Panc1 (cell line): ENCODE measurements around the gene SELENOI. TPM values are rescaled to one million over a fixed set of nuclear protein-coding genes. Genes with fewer than 3 reads are reported as not detected.

Experiments
- ATAC-seq: fragments of 200-7000 bp; cut with Tn5 transposase; 2 replicates; pipeline ENCODE4 v1.9.1; 2020; ENCODE audit warnings: mild to moderate bottlenecking, moderate library complexity
- BruUV-seq: library from RNA; stranded (reverse); fragments of 400-500 nt; replicated peaks from 2 replicates; lab custom pipeline; 2021; lab: Mats Ljungman, UMichigan
- CTCF ChIA-PET: fragments of 300-600 bp; sonication (Branson Sonifier 250); formaldehyde crosslinking; loops from one replicate; lab custom pipeline; 2022; ENCODE audit warnings: antibody characterized with exemption; lab: Charles Lee
- POLR2A ChIA-PET: fragments of 300-600 bp; sonication (Branson Sonifier 250); formaldehyde crosslinking; loops from one replicate; lab custom pipeline; 2022; ENCODE audit warnings: antibody characterized with exemption; lab: Charles Lee
- DNase-seq: peaks from one replicate; pipeline ENCODE4 v3.0.0-alpha.2; 2010; ENCODE audit warnings: low read depth, low spot score
- H3K27ac ChIP-seq: 2 replicates; pipeline ENCODE4 v1.5.1; 2011; ENCODE audit warnings: mild to moderate bottlenecking, low read length, inconsistent platforms
- H3K27me3 ChIP-seq: fragments of 200-500 bp; sonication (Bioruptor generic); 2 replicates; pipeline ENCODE4 v1.6.0; 2014; ENCODE audit warnings: low read length, inconsistent platforms; ENCODE audit not compliant: control insufficient read depth, insufficient read depth
- H3K36me3 ChIP-seq: fragments of 200-500 bp; sonication (Bioruptor generic); 2 replicates; pipeline ENCODE4 v1.5.1; 2014; ENCODE audit warnings: inconsistent platforms, mild to moderate bottlenecking, low read length, moderate library complexity; ENCODE audit not compliant: control insufficient read depth, insufficient read depth
- H3K4me1 ChIP-seq: 2 replicates; pipeline ENCODE4 v1.5.1; 2011; ENCODE audit warnings: inconsistent platforms, mild to moderate bottlenecking, low read length, moderate library complexity; ENCODE audit not compliant: control insufficient read depth, insufficient read depth
- H3K4me3 ChIP-seq, 2 experiments: 2 replicates each; pipeline ENCODE4 v1.5.1; 2011 to 2012; ENCODE audit warnings: low read depth in 2 of 2, low read length in 2 of 2, mild to moderate bottlenecking in 2 of 2, inconsistent platforms in 1 of 2, moderate library complexity in 1 of 2
- H3K9me3 ChIP-seq: fragments of 200-500 bp; sonication (Bioruptor generic); 2 replicates; pipeline ENCODE4 v1.5.1; 2014; ENCODE audit warnings: low read depth, mild to moderate bottlenecking, inconsistent platforms, low read length, moderate library complexity; ENCODE audit not compliant: control insufficient read depth, insufficient read depth
- POLR2AphosphoS5 ChIP-seq: IDR thresholded peaks from 2 replicates; pipeline ENCODE4 v1.6.1; 2012; ENCODE audit warnings: mild to moderate bottlenecking, low read depth, low read length, moderate library complexity
- SIN3A ChIP-seq: IDR thresholded peaks from 2 replicates; pipeline ENCODE4 v1.6.1; 2012; ENCODE audit warnings: low read depth, mild to moderate bottlenecking, low read length, moderate library complexity, borderline replicate concordance; ENCODE audit not compliant: insufficient read depth
- TCF7L2 ChIP-seq: IDR thresholded peaks from 2 replicates; pipeline ENCODE4 v1.6.1; 2011; ENCODE audit warnings: mild to moderate bottlenecking, low read depth, low read length, inconsistent platforms
- in situ Hi-C: cut with HindIII; loops from 2 replicates; pipeline ENCODE4 v1.10.0; 2016; ENCODE audit warnings: low sequenced_read_pairs, low pct_unique_long_range_greater_than_20kb
- intact Hi-C: fragments of 100-400 bp; cut with micrococcal nuclease; formaldehyde crosslinking; loops from one replicate; pipeline ENCODE4 v1.10.0; 2022; ENCODE audit not compliant: unreplicated experiment
- total RNA-seq: library from RNA; stranded (reverse); gene quantifications from one replicate; pipeline ENCODE4 v1.2.1, GENCODE V29; 2021; ENCODE audit not compliant: unreplicated experiment
- TF ChIP-seq, protein P1 (sequence below): fragments of 450-650 bp; IDR thresholded peaks from 2 replicates; pipeline ENCODE4 v1.5.1; 2017; ENCODE audit warnings: mild to moderate bottlenecking
- TF ChIP-seq, protein P2 (sequence below), 2 experiments: IDR thresholded peaks; 2 replicates each; pipeline ENCODE4 v1.6.1; 2011 to 2012; ENCODE audit warnings: low read depth in 2 of 2, control low read depth in 1 of 2, low read length in 1 of 2, mild to moderate bottlenecking in 1 of 2, moderate library complexity in 1 of 2; ENCODE audit not compliant: insufficient read depth in 1 of 2

The SELENOI gene
- total RNA-seq, 1 experiment from 2014 or later = 28.5 TPM

DNA sequence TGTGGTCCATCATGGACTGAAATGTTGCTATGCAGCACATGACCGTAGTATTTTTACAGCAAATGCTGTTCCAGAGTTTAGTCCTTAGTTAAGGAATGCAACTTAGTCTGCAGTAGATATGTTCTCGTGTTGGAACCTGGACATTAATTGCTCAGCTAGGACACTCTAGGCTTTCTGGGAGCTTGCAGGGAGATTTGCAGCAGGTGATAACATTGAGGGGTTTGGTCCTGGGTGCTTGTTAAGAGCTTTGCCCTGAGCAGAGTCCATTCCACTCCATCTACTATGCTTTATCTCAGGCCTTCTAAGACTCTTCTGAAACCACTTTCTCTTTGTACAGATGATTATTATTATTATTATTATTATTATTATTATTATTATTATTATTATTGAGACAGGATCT, 82.9 kb downstream of the SELENOI start:
- DNase-seq = no peak
- ATAC-seq = no peak
- BruUV-seq = no TSS peak
- POLR2A ChIA-PET = interaction anchor here (0.7 kb wide), 1 partner anchor 83 kb away, joined by 5 read pairs; the partner anchor contains the start of gene SELENOI
- no peaks in the 10 kb centered on the region for H3K9me3 ChIP-seq
- H3K27ac ChIP-seq = no peak overlapping the region
- CTCF ChIA-PET = no interaction called here
- no peaks in the 10 kb centered on the region for H3K36me3 ChIP-seq
- intact Hi-C loops (no loop called here), in situ Hi-C loops (no loop called here)
- TF ChIP-seq POLR2AphosphoS5 (no peak), SIN3A (no peak), TCF7L2 (no peak)
- TF ChIP-seq, protein P1, sequence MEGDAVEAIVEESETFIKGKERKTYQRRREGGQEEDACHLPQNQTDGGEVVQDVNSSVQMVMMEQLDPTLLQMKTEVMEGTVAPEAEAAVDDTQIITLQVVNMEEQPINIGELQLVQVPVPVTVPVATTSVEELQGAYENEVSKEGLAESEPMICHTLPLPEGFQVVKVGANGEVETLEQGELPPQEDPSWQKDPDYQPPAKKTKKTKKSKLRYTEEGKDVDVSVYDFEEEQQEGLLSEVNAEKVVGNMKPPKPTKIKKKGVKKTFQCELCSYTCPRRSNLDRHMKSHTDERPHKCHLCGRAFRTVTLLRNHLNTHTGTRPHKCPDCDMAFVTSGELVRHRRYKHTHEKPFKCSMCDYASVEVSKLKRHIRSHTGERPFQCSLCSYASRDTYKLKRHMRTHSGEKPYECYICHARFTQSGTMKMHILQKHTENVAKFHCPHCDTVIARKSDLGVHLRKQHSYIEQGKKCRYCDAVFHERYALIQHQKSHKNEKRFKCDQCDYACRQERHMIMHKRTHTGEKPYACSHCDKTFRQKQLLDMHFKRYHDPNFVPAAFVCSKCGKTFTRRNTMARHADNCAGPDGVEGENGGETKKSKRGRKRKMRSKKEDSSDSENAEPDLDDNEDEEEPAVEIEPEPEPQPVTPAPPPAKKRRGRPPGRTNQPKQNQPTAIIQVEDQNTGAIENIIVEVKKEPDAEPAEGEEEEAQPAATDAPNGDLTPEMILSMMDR = no peak
- TF ChIP-seq, protein P2, sequence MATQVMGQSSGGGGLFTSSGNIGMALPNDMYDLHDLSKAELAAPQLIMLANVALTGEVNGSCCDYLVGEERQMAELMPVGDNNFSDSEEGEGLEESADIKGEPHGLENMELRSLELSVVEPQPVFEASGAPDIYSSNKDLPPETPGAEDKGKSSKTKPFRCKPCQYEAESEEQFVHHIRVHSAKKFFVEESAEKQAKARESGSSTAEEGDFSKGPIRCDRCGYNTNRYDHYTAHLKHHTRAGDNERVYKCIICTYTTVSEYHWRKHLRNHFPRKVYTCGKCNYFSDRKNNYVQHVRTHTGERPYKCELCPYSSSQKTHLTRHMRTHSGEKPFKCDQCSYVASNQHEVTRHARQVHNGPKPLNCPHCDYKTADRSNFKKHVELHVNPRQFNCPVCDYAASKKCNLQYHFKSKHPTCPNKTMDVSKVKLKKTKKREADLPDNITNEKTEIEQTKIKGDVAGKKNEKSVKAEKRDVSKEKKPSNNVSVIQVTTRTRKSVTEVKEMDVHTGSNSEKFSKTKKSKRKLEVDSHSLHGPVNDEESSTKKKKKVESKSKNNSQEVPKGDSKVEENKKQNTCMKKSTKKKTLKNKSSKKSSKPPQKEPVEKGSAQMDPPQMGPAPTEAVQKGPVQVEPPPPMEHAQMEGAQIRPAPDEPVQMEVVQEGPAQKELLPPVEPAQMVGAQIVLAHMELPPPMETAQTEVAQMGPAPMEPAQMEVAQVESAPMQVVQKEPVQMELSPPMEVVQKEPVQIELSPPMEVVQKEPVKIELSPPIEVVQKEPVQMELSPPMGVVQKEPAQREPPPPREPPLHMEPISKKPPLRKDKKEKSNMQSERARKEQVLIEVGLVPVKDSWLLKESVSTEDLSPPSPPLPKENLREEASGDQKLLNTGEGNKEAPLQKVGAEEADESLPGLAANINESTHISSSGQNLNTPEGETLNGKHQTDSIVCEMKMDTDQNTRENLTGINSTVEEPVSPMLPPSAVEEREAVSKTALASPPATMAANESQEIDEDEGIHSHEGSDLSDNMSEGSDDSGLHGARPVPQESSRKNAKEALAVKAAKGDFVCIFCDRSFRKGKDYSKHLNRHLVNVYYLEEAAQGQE (IDR thresholded peaks at IDR 0.05; ENCODE audit: insufficient read depth in 1 of 2, low read depth in 2 of 2, low read length in 1 of 2) = no peak
- H3K4me3 ChIP-seq = no peak overlapping the region
- no peaks in the 10 kb centered on the region for H3K4me1 ChIP-seq
- no peaks in the 10 kb centered on the region; the same call in 1 of the 2 replicates for H3K27me3 ChIP-seq

DNA sequence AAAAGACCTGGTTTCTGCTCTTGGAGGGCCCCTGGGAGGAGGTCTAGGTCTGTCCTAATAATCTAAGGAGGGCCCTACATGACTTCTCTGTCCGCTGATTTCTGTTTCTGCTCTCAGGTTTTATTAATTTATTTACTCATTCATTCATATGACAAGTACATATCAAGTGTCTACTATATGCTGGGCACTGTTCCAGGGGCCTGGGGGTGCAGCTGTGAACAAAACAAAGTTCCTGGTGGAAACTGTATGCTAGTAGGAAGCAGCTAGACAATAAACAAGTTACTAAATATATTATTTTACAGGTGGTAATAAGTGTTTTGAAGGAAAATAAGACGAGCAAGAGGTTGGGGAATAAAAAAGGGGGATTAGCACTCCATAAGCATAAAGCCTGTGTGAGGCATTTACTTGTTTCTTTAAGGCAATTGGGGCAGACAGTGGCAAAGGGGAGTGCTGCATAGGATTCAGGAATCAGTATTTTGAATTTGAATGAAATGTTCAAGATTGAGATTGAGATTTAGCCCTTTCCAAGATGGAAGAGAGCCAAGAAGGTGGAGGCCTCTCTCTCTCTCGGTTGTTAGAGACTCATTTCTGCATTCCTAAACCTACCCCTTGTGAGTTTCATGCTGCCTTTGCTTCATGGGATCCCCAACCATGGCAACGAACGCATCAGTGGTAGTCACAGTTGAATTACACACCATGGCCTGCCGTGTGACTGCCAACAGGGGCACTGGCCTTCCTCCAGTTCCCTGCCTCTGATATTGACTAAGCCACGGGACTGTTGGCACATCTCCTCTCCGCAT, 84.0 kb downstream of the SELENOI start:
- no peak overlapping the region for H3K27ac ChIP-seq
- H3K36me3 ChIP-seq = no peaks in the 10 kb centered on the region
- no peak for DNase-seq
- CTCF ChIA-PET = no interaction called here
- H3K4me1 ChIP-seq = no peaks in the 10 kb centered on the region; the same call in 1 of the 2 replicates
- TF ChIP-seq SIN3A = no peak
- no peak for TF ChIP-seq TCF7L2
- TF ChIP-seq, protein P1 = no peak
- TF ChIP-seq, protein P2 (IDR thresholded peaks at IDR 0.05; ENCODE audit: insufficient read depth in 1 of 2, low read depth in 2 of 2, low read length in 1 of 2) = no peak
- no peak for TF ChIP-seq POLR2AphosphoS5
- POLR2A ChIA-PET = interaction anchor here (0.6 to 0.7 kb wide), 2 partner anchors 23 to 84 kb away, joined by 4 to 5 read pairs; partner anchors contain the start of gene SELENOI
- no peak overlapping the region for H3K4me3 ChIP-seq
- ATAC-seq = no peak
- intact Hi-C loops (no loop called here), in situ Hi-C loops (no loop called here)
- no peaks in the 10 kb centered on the region for H3K9me3 ChIP-seq
- no peaks in the 10 kb centered on the region; the same call in 1 of the 2 replicates for H3K27me3 ChIP-seq
- no TSS peak for BruUV-seq
